Loucy (cell line): ENCODE data around the gene NUB1.

ENCODE experiments used
- H2AFZ ChIP-seq: fragments of 200-600 bp; sonication (generic); 2 replicates; pipeline ENCODE4 v1.6.0; 2016; ENCODE audit warnings: antibody characterized with exemption, mild to moderate bottlenecking, low read length, moderate library complexity
- H3F3A ChIP-seq: fragments of 200-600 bp; 2 replicates; pipeline ENCODE4 v1.6.0; 2016; ENCODE audit warnings: antibody characterized with exemption, low read depth, mild to moderate bottlenecking
- H3K27me3 ChIP-seq: fragments of 200-600 bp; sonication (generic); 2 replicates; pipeline ENCODE4 v1.6.1; 2014; ENCODE audit warnings: low read length, mild to moderate bottlenecking; ENCODE audit not compliant: insufficient read depth, poor library complexity, severe bottlenecking
- H3K36me3 ChIP-seq: fragments of 200-600 bp; sonication (generic); 2 replicates; pipeline ENCODE4 v1.6.1; 2016; ENCODE audit warnings: low read length; ENCODE audit not compliant: insufficient read depth
- H3K4me1 ChIP-seq: fragments of 200-600 bp; sonication (generic); 2 replicates; pipeline ENCODE4 v1.5.1; 2014; ENCODE audit warnings: low read length, mild to moderate bottlenecking; ENCODE audit not compliant: insufficient read depth, poor library complexity, severe bottlenecking
- H3K4me2 ChIP-seq: fragments of 200-600 bp; sonication (generic); 2 replicates; pipeline ENCODE4 v1.6.0; 2014; ENCODE audit warnings: antibody characterized with exemption, low read length, low read depth, mild to moderate bottlenecking; ENCODE audit not compliant: poor library complexity, severe bottlenecking
- H3K4me3 ChIP-seq: fragments of 200-600 bp; sonication (generic); 2 replicates; pipeline ENCODE4 v1.5.1; 2014; ENCODE audit warnings: low read length, mild to moderate bottlenecking, mixed read lengths; ENCODE audit not compliant: poor library complexity, severe bottlenecking
- H3K79me2 ChIP-seq: fragments of 200-600 bp; sonication (generic); 2 replicates; pipeline ENCODE4 v1.6.1; 2014; ENCODE audit warnings: low read length; ENCODE audit not compliant: insufficient read depth
- H3K9ac ChIP-seq: fragments of 200-600 bp; sonication (generic); 2 replicates; pipeline ENCODE4 v1.6.0; 2014; ENCODE audit warnings: mild to moderate bottlenecking, low read depth, low read length, moderate library complexity; ENCODE audit not compliant: poor library complexity, severe bottlenecking
- H3K9me2 ChIP-seq: fragments of 200-600 bp; sonication (generic); replicated peaks from 2 replicates; pipeline ENCODE4 v1.6.1; 2016; ENCODE audit warnings: low read depth, low read length, mixed read lengths
- H3K9me3 ChIP-seq: fragments of 200-600 bp; sonication (generic); 2 replicates; pipeline ENCODE4 v1.6.1; 2014; ENCODE audit warnings: mild to moderate bottlenecking, antibody characterized with exemption, low read length, low read depth; ENCODE audit not compliant: insufficient read depth
- H4K20me1 ChIP-seq: fragments of 200-600 bp; sonication (generic); 2 replicates; pipeline ENCODE4 v1.6.0; 2014; ENCODE audit warnings: antibody characterized with exemption, low read length, mild to moderate bottlenecking; ENCODE audit not compliant: insufficient read depth, poor library complexity, severe bottlenecking
- CTCF ChIP-seq: fragments of 200-600 bp; sonication (generic); conservative IDR thresholded peaks from 2 replicates; pipeline ENCODE4 v1.5.1; 2014; ENCODE audit warnings: mild to moderate bottlenecking, antibody characterized with exemption, low read length
- EZH2phosphoT487 ChIP-seq: fragments of 200-600 bp; IDR thresholded peaks from 2 replicates; pipeline ENCODE4 v1.6.1; 2018; ENCODE audit warnings: antibody characterized with exemption, mild to moderate bottlenecking, moderate library complexity, borderline replicate concordance

NUB1 gene

GRCh38 chr7:151400626-151401315, 59.2 kb downstream of the NUB1 start:
- Histone ChIP-seq H3K9me3 (no peaks in the 10 kb centered on the region), H3K9ac (no peak overlapping the region), H3K9me2 (no peaks in the 10 kb centered on the region), H3K4me2 (no peak overlapping the region), H2AFZ (no peak overlapping the region), H3K4me1 (no peaks in the 10 kb centered on the region), H3K79me2 (no peaks in the 10 kb centered on the region), H3K27me3 (no peaks in the 10 kb centered on the region), H3K4me3 (no peak overlapping the region), H3F3A (no peaks in the 10 kb centered on the region), H4K20me1 (no peaks in the 10 kb centered on the region), H3K36me3 (no peaks in the 10 kb centered on the region)
- TF ChIP-seq EZH2phosphoT487 = no peak
- TF ChIP-seq CTCF = no peak

- no peaks in the 10 kb centered on the region for H3K4me1 ChIP-seq
Observed at GRCh38 chr7:151402029-151402835, 60.6 kb downstream of the NUB1 start.

GRCh38 chr7:151403764-151404163, 62.2 kb downstream of the NUB1 start:
- no peak overlapping the region for H3K4me2 ChIP-seq

More at GRCh38 chr7:151402029-151402835, 60.6 kb downstream of the NUB1 start:
- Histone ChIP-seq H3K9me3 (no peaks in the 10 kb centered on the region), H3K4me3 (no peak overlapping the region), H3K4me2 (no peak overlapping the region), H3F3A (no peaks in the 10 kb centered on the region), H3K79me2 (no peaks in the 10 kb centered on the region), H3K9ac (no peak overlapping the region), H4K20me1 (no peaks in the 10 kb centered on the region), H2AFZ (no peak overlapping the region), H3K9me2 (no peaks in the 10 kb centered on the region), H3K36me3 (no peaks in the 10 kb centered on the region), H3K27me3 (no peaks in the 10 kb centered on the region)
- TF ChIP-seq EZH2phosphoT487 (no peak), CTCF (no peak)

More at GRCh38 chr7:151403764-151404163, 62.2 kb downstream of the NUB1 start:
- no peak overlapping the region for H2AFZ ChIP-seq
- no peak overlapping the region for H3K9ac ChIP-seq
- H3K9me3 ChIP-seq = no peaks in the 10 kb centered on the region
- TF ChIP-seq CTCF (no peak), EZH2phosphoT487 (no peak)
- H4K20me1 ChIP-seq = no peaks in the 10 kb centered on the region
- H3K79me2 ChIP-seq = no peaks in the 10 kb centered on the region
- no peaks in the 10 kb centered on the region for H3F3A ChIP-seq
- no peak overlapping the region for H3K4me3 ChIP-seq
- no peaks in the 10 kb centered on the region for H3K4me1 ChIP-seq
- H3K36me3 ChIP-seq = no peaks in the 10 kb centered on the region
- no peaks in the 10 kb centered on the region for H3K27me3 ChIP-seq
- no peaks in the 10 kb centered on the region for H3K9me2 ChIP-seq
